ENCODE measurements around the gene AHCYL2.

Gene AHCYL2

DNA sequence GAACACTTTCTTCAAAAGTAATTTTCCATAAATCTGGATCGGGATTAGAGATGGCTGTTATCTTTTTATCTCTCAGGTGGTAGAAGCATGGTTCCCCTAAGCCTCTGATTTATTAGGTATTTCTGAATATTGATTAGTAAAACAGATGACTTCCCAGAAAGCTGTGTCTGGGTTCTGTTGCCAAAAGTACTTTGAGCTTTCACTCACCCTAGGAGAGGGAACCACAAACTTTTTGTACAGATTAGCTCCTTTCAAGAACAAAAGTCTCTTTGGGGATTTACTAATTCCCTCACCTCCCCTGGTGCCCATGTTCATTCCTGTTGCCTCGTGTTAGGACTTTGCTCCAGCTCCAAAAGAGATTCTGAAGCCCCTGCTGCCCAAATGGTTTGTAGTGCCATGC, 162.7 kb downstream of the AHCYL2 start:
- DNase-seq (ENCODE audit: low spot score), result no peak
- TF ChIP-seq, protein P1, sequence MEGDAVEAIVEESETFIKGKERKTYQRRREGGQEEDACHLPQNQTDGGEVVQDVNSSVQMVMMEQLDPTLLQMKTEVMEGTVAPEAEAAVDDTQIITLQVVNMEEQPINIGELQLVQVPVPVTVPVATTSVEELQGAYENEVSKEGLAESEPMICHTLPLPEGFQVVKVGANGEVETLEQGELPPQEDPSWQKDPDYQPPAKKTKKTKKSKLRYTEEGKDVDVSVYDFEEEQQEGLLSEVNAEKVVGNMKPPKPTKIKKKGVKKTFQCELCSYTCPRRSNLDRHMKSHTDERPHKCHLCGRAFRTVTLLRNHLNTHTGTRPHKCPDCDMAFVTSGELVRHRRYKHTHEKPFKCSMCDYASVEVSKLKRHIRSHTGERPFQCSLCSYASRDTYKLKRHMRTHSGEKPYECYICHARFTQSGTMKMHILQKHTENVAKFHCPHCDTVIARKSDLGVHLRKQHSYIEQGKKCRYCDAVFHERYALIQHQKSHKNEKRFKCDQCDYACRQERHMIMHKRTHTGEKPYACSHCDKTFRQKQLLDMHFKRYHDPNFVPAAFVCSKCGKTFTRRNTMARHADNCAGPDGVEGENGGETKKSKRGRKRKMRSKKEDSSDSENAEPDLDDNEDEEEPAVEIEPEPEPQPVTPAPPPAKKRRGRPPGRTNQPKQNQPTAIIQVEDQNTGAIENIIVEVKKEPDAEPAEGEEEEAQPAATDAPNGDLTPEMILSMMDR (IDR thresholded peaks at IDR 0.05; ENCODE audit: extremely low read depth, missing control alignments), result no peak

- DNase-seq (ENCODE audit: low spot score), result no peak
- TF ChIP-seq, protein P1 (IDR thresholded peaks at IDR 0.05; ENCODE audit: extremely low read depth, missing control alignments), result no peak
These were observed 163.7 kb downstream of the AHCYL2 start for GRCh38 chr7:129388333-129389098.

DNA sequence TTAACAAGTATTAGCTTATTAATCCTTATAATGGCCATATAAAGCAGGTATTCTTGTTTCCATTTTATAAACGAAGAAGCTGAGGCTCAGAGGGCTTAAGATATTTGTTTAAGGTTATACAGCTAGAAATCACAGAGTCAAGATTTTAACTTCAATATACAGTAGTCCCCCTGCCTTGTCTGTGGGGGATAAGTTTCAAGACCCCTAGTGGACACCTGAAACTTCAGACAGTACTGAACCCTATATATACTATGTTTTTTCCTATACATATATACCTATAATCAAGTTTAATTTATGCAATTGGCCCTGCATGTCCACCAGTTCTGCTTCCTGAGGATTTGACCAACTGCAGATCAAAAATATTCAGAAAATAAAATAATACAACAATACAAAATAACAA, 165.0 kb downstream of the AHCYL2 start:
- TF ChIP-seq, protein P1 (IDR thresholded peaks at IDR 0.05; ENCODE audit: extremely low read depth, missing control alignments), result no peak
- no peak for DNase-seq (ENCODE audit: low spot score)

GRCh38 chr7:129390314-129390713, 165.5 kb downstream of the AHCYL2 start:
- DNase-seq (ENCODE audit: low spot score), result no peak
- TF ChIP-seq, protein P1 (IDR thresholded peaks at IDR 0.05; ENCODE audit: extremely low read depth, missing control alignments), result no peak

DNA sequence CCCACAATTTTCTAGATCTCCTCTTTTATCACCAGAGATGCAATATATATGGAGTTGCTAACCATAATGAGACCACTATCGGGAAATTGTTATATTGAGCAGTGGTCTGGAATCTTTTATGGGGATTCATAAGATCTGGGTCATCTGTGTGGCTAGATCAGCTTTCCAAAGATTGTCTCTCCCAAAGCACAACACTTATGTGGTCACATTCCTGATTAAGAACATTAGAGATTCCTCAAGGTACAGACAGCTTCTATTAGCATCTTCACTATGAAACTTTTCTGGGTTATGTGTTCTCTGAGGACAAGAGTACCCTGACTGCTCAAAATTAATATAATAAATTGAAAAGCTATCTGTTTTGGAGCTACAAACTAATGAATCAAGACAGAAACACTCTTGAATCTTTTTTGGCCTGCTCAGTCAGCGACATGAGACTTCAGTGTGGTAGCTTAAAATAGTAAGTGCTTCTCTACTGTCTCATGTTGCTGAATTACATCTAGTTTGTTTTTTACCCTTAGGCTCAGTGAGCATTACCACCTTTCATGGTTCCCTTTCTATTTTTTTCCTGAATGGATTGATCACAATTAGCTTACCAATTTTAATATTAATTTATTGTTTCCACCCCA, 166.8 kb downstream of the AHCYL2 start:
- TF ChIP-seq, protein P1 (IDR thresholded peaks at IDR 0.05; ENCODE audit: extremely low read depth, missing control alignments), result no peak
- no peak for DNase-seq (ENCODE audit: low spot score)

GRCh38 chr7:129393255-129393654, 168.4 kb downstream of the AHCYL2 start:
- DNase-seq (ENCODE audit: low spot score), result no peak
- TF ChIP-seq, protein P1 (IDR thresholded peaks at IDR 0.05; ENCODE audit: extremely low read depth, missing control alignments), result no peak

GRCh38 chr7:129394101-129394500, 169.3 kb downstream of the AHCYL2 start:
- DNase-seq (ENCODE audit: low spot score), result no peak
- TF ChIP-seq, protein P1 (IDR thresholded peaks at IDR 0.05; ENCODE audit: extremely low read depth, missing control alignments), result no peak

All from GM20000 (cell line).